ENCODE results near the gene ABCC6. TPM values are rescaled to one million over a fixed set of nuclear protein-coding genes. Genes with fewer than 3 reads are reported as not detected.

The ABCC6 gene
- polyA plus RNA-seq, 3 donors = 9.0 to 17.0 (median 9.2) TPM

DNA sequence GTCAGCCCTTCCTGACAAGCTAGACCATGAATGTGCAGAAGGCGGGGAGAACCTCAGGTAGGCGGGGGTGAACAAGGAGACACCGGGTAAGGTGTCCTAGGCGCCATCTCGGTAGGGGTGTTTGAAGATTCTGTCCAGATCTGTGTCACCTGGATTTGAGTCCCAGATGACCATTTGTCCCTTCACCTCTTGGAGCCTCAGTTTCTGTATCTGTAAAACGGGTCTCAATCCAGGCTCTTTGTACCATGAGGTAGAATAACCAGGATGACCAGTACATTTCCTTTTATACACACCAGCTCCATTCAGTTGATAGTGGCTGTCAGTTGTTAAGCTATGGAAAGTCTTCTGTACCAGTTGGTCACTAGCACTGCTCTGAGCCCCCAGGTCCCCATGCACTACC lies 86.7 kb downstream of the ABCC6 start:
- WGBS, 3 donors = 96 to 99% (median 99%) methylated on average over 6 of the region's 6 CpGs

DNA sequence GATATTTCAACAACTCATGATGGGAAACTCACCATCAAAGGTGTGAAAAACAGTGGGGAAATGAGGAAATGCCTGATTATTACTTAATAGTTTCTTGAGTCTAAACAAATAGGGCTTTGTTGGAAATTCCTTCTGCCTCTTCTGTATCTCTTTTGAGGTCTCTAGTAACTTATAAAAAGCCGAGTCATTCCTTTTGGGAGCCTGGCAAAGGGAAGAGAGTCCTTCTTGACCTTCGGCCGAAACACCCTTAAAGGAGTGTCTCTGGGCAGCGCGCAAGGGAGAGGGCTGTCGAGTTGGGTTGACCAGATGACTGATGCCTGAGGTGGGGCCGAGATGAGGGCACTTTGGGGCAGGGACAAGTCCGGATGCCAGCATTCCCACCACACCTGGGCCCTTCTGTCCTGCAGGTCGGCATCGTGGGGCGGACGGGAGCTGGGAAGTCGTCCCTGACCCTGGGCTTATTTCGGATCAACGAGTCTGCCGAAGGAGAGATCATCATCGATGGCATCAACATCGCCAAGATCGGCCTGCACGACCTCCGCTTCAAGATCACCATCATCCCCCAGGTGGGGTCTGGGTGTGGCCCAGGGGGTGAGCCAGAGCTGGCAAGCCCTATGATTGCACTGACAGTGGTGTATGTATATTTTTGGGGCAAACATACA lies 89.2 kb downstream of the ABCC6 start:
- 94 to 95% (median 95%) methylated on average over 21 of the region's 21 CpGs for WGBS, 3 donors
- no peak overlapping the region for H3K27ac ChIP-seq (ENCODE audit: low read depth, low read length)

More for the DNA sequence above, 86.7 kb downstream of the ABCC6 start:
- no peak overlapping the region for H3K27ac ChIP-seq (ENCODE audit: low read depth, low read length)

DNA sequence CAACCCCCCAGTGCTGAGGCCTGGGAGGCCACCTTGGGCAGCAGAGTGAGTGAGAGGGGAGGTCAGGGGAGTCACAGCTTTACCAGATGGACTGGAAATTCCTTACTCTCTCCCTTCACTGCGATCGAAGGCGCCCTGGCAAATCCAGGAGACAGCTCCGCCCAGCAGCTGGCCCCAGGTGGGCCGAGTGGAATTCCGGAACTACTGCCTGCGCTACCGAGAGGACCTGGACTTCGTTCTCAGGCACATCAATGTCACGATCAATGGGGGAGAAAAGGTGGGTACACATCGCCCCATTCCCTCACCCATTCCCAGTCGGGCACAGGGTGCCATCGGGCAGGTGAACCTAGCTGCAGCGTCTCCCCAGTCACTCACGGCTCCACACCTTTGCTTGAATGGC lies 91.6 kb downstream of the ABCC6 start:
- 92 to 97% (median 95%) methylated on average over 15 of the region's 15 CpGs for WGBS, 3 donors
- no peak overlapping the region for H3K27ac ChIP-seq (ENCODE audit: low read depth, low read length)

DNA sequence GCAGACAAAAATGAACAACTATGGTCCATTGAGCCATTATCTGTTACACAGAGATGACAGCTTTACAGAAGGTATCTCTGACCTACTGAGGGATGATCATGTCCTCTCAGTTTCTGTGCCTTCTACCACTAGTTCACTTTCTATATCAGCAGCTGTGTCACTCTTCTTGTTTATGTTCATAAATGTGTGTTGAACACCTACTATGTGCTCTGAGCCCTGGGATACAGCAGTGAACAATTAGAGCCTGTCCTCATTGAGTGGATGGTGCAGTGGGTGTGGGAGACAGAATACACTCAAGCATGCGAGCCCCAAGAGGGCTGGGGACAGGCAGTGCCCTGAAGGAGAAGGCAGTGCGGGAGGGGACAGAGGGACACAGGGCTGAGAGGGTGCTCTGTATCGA lies 92.1 kb downstream of the ABCC6 start:
- no peak overlapping the region for H3K27ac ChIP-seq (ENCODE audit: low read depth, low read length)
- 88 to 91% (median 91%) methylated on average over 3 of the region's 3 CpGs for WGBS, 3 donors

DNA sequence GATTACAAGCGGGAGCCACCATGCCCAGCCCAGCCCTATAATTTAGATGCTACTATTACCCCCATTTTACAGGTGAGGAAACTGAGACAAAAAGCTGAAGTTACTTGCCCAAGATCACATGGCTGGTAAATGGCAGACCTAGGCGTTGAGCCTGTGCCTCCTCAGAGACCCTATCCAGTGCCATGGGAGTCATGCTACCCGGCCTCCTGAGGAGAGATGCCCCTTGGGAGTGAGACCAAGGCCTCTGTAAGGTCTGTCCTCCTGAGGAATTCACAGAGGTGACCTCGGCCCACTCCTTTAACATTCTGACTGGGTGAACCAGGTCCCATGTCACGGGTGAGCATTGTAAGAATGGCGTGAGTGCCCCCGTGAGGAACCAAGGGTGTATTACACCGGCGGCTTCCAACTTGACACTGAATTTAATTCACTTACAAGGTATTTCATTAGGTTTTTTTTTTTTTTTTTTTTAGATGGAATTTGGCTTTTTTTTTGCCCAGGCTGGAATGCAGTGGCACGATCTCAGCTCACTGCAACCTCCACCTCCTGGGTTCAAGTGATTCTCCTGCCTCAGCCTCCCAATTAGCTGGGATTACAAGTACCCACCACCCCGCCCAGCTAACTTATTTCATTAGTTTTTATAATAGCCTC lies 95.7 kb downstream of the ABCC6 start:
- 31 to 37% (median 34%) methylated on average over 11 of the region's 11 CpGs for WGBS, 3 donors
- no peak overlapping the region for H3K27ac ChIP-seq (ENCODE audit: low read depth, low read length)

DNA sequence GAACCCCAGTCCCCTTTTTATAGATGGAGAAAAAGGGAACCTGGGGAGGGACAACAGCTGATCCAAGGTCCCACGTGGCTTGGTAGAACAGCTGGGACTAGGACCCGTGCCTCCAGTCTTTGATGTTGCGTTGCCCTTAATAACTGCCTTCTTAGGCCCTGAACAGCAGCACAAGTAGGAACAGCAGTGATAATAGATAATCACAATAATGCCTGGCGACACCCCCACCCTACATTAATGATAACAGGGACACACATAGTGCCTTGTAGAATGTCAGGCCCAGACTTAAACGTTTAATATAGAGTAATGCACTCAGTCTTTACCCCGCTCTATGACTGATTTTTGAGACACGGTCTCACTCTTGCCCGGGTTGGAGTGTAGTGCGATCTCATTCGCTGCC lies 96.4 kb downstream of the ABCC6 start:
- H3K27ac ChIP-seq (ENCODE audit: low read depth, low read length) = no peak overlapping the region
- 75 to 80% (median 75%) methylated on average over 10 of the region's 10 CpGs for WGBS, 3 donors

DNA sequence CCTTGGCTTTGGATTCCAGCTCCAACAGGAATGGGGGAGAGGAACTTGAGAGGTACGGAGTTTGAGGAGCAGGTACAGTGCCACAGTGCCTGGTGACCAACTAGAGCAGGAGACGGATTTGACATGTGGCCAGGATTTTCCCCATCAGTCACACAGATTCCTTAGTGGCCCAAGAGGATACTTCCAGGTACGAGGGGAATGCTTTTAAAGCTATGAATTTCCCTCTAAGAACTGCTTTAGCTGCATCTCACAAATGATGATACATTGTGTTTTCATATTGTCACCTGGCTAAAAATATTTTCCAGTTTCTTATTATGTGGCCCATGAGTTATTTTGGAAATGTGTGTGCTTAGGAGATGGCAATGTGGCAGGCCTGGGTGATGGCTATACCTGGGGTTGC lies 98.3 kb downstream of the ABCC6 start:
- H3K27ac ChIP-seq (ENCODE audit: low read depth, low read length) = no peak overlapping the region
- WGBS, 3 donors = 99% methylated on average over 3 of the region's 3 CpGs

DNA sequence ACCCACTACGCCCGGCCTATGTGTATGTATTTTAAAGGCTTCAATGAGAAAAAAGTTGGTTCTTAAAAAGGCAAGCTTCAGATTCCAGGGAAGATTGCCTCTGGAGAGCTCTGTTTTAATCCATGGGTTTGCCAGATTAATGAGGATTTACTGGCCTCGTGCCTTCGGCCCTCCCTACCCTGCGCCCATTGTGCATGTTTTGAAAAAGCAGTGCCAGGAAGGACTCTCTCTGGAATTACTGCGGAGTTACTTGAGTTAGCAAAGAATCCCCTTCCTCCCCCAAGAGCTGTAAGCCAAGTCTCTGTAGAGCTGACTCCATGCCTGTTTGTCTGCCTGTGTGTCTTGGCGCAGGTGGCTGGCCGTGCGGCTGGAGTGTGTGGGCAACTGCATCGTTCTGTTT lies 98.9 kb downstream of the ABCC6 start:
- no peak overlapping the region for H3K27ac ChIP-seq (ENCODE audit: low read depth, low read length)
- 88 to 95% (median 92%) methylated on average over 10 of the region's 10 CpGs for WGBS, 3 donors

DNA sequence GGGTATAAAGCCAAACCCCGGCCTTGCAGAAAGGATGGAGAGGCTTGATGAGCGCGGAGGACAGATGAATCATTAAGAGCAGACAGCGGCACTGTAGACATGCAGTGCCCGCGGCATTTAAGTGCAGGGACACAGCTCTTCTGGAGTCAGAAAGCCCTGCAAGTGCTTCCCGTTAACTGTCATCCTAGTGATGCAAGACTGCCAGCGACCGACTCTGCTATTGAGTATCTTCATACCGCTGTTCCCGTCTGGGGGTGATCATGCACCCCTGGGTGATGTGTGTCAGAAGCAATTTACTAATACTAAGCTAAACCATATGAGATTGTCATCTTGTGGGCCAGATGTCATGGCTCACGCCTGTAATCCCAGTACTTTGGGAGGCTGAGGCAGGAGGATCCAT lies 101.0 kb downstream of the ABCC6 start:
- no peak overlapping the region for H3K27ac ChIP-seq (ENCODE audit: low read depth, low read length)
- whole genome bisulfite sequencing, 3 donors = 85 to 98% (median 89%) methylated on average over 12 of the region's 12 CpGs

DNA sequence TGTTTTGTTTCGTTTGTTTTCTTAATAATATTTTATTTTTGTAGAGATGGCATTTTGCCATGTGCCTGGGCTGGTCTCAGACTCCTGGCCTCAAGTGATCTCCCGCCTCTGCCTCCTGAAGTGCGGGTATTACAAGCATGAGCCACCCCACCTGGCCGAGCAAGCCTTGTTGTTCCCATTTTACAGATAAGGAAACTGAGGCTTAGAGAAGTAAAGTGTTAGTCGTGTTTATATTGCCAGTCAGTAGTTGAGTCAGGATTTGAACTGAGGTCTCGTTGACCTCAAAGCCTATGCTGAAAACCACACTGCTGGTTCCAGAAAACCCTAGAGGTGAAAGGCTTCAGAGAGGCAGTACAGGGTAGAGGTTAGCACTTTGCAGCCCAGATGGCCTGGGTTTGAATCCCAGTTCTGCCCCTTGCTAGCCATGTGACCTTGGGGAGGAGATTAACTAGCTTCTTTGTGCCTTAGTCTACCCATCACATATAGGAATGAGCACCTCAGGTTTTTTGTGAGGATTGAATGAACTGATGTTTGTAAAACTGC lies 102.0 kb downstream of the ABCC6 start:
- 65 to 87% (median 67%) methylated on average over 6 of the region's 6 CpGs for WGBS, 3 donors
- H3K27ac ChIP-seq (ENCODE audit: low read depth, low read length) = no peak overlapping the region

DNA sequence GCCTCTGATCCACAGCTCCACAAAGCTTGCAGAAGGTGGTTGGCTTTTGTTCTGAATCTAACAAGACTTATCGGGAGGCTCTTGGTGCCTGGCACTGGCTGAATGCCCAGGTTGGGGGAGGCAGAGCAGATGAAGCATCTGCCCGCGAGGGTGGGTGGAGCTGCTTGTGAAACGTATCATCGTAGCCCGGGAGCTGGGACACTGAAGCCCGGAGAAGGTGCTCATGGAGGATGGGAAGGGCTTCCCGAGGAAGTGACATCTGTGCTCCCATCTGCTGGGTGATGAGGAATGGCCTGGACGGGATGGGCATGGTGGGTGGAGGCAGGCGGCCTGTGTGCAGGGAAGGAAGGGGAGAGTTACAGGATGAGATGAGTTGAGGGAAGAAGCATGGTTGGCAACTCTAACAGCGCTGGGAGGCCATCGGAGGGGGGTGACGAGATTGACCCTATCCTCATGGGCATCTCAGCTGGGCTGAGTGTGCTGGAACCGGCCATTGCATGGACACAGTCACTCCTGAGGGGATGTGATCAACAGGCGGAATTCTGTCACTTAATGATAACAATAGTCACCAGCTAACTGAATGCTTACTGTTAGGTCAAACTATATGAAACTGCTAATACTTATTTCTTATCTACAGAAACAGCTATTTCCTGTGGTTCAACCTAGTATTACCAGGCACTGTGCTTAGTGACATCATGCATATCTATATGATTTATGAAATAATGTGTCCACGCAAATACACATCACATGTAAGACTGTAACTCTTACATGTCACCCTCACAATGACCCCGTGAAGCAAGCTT lies 102.7 kb downstream of the ABCC6 start:
- 40 to 68% (median 46%) methylated on average over 17 of the region's 17 CpGs for WGBS, 3 donors
- H3K27ac ChIP-seq (ENCODE audit: low read depth, low read length) = no peak overlapping the region

DNA sequence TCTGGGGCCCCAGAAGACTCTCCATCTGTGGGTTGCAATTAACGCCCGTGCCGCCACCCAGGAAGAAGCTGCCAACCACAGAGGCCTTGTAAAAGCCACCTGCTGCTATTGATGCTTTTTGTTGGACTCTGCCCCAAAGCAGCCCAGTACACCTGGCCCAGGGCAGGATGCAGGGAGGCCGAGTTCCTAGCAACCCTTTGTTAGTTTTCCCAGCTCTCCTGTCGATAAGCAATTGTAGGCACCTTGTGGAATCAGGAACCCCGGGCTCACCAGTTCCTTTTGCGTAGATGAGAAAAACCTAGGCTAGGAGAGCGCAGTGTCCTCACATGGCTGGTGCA lies 103.3 kb downstream of the ABCC6 start:
- H3K27ac ChIP-seq (ENCODE audit: low read depth, low read length) = no peak overlapping the region

DNA sequence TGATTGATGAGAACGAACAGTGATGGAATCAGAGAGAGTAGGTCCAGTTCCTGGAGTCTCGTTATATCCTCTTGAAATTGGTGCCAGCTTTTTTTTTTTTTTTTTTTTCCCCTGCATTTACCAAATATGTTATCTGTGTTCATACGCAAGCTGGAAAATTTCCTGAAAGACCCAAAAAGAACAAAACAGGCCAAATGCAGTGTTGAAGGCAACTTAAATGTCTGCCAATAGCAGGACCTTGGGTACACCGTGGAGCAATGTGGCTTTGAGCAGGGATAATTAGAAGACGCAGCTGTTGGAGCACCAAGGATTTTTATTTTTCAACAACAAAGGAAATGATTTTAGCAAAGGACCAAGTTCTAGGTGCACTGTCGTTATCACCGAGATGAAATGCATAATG lies 105.0 kb downstream of the ABCC6 start:
- WGBS, 3 donors = 95 to 98% (median 97%) methylated on average over 7 of the region's 7 CpGs
- H3K27ac ChIP-seq (ENCODE audit: low read depth, low read length) = no peak overlapping the region

More for the DNA sequence above, 103.3 kb downstream of the ABCC6 start:
- 36 to 57% (median 54%) methylated on average over 8 of the region's 8 CpGs for WGBS, 3 donors

DNA sequence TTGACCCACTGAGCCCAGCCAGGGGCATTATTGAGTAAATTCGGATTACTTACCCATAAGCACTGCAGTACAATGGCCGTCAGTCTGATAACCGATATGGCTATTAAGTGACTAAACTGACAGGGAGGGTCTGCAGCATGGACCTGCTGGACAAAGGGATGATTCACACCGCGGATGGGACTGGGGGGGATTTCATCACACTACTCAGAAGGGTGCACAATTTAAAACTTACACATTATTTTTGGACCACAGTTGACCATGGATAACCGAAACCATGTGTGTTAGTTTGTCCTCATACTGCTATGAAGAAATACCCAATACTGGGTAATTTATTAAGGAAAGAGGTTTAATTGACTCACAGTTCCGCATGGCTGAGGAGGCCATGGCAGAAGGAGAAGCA lies 106.5 kb downstream of the ABCC6 start:
- 96 to 98% (median 98%) methylated on average over 7 of the region's 7 CpGs for WGBS, 3 donors

DNA sequence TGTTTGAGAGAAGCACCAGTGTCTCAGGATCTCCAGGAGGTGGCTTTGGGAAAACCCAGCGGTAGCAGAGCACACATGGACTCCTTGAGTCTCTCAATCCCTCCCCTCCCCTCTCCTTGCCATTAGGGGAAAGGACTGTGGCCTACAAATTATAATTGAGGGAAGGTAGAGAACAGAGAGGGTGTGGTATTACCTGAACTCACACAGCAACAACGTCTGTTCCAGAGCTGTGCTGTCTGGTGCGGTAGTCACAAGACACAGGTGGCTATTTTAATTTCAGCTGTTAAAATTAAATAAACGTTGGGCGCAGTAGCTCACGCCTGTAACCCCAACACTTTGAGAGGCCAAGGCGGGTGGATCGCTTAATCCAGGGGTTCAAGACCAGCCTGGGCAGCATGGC lies 110.2 kb downstream of the ABCC6 start:
- H3K27ac ChIP-seq (ENCODE audit: low read depth, low read length) = no peak overlapping the region
- 92 to 95% (median 94%) methylated on average over 8 of the region's 8 CpGs for WGBS, 3 donors

More for the DNA sequence above, 106.5 kb downstream of the ABCC6 start:
- no peak overlapping the region for H3K27ac ChIP-seq (ENCODE audit: low read depth, low read length)

DNA sequence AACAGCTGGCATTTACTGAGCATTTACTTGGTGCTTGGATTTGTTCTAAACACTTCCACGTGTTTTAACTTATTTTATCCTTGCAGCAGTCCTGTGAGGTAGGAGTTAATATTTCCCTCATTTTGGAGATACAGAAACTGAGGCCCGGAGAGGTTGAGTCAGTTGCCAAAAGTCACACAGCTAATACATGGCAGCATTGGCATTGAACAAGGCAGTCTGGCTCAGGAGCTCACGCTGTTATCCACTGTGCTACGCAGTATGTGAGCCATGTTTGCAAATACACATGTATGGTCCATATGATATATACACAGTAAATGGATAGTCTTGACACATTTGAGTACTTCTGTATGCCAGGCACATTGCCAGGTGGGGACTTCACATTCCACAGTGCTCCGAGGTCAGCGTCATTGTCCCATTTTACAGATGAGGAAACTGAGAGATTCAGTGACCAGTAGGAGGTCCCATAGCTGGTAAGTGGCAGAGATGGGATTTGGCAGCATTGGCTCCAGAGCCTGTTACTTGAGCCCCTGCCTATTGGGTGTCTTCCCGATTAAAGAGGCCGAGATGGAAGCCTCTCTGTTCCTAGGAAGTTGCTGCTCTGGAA lies 110.7 kb downstream of the ABCC6 start:
- H3K27ac ChIP-seq (ENCODE audit: low read depth, low read length) = no peak overlapping the region
- 82 to 85% (median 83%) methylated on average over 8 of the region's 8 CpGs for WGBS, 3 donors

DNA sequence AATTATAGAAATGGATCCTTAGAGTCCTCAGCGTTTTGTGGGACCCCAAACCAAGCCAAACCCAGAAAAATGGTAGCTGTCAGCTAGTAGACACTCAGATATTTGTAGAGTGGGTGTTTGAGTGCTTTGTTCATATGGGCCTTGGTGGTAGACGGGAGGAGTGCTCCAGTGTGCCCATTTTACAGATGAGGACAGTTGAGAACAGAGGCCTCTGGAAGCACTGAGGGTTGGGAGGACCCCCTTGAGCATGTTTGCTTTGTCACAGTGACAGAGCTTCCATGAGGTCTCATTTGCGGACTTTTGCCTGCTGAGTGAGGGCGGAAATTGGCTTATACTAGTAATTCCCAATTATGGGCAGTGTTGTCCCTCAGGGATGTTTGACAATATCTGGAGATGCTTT lies 111.7 kb downstream of the ABCC6 start:
- H3K27ac ChIP-seq (ENCODE audit: low read depth, low read length) = no peak overlapping the region
- 96 to 98% (median 97%) methylated on average over 4 of the region's 4 CpGs for WGBS, 3 donors

DNA sequence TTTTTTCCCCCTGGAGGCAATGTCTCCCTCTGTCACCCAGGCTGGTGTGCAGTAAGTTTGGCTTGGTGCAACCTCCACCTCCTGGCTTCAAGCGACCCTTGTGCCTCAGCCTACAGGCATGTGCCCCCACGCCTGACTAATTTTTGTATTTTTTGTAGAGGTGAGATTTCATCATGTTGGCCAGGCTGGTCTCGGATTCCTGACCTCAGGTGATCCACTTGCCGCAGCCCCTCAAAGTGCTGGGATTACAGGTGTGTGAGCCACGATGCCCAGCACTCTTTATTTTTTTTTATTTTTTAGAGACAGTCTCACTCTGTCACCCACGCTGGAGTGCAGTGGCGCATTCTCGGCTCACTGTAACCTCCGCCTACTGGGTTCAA lies 113.2 kb downstream of the ABCC6 start:
- WGBS, 3 donors = 95 to 97% (median 97%) methylated on average over 9 of the region's 9 CpGs
- no peak overlapping the region for H3K27ac ChIP-seq (ENCODE audit: low read depth, low read length)
